Mononuclear cell (primary cell): ENCODE measurements around the gene NR5A2. TPM values are rescaled to one million over a fixed set of nuclear protein-coding genes. Genes with fewer than 3 reads are reported as not detected.
"Not testable (repeated sequence)": the region's sequence is repeated elsewhere in the genome, so short reads cannot be mapped to it uniquely, and the experiment has no call there.

Source experiments
- H3K27me3 ChIP-seq: 2 replicates; pipeline ENCODE4 v1.6.0; 2011; ENCODE audit warnings: low read length, control low read depth; ENCODE audit not compliant: insufficient read depth
- H3K4me1 ChIP-seq: 2 replicates; pipeline ENCODE4 v1.5.1; 2011; ENCODE audit warnings: mild to moderate bottlenecking, low read length, control low read depth; ENCODE audit not compliant: insufficient read depth
- H3K4me3 ChIP-seq: 2 replicates; pipeline ENCODE4 v1.5.1; 2011; ENCODE audit warnings: mild to moderate bottlenecking, low read length, moderate library complexity
- H3K9me3 ChIP-seq: 2 replicates; pipeline ENCODE4 v1.5.1; 2011; ENCODE audit warnings: low read depth, mild to moderate bottlenecking, control low read depth, low read length
- total RNA-seq: library from RNA; depleted of rRNA; stranded (reverse); fragments of >200 nt; gene quantifications from one replicate; pipeline ENCODE4 v1.2.3, GENCODE V29; 2012

Gene NR5A2
- total RNA-seq, 1 donor = not detected

GRCh38 chr1:200173097-200173618 is 145.6 kb downstream of the NR5A2 start:
- no peak overlapping the region for H3K4me3 ChIP-seq

DNA sequence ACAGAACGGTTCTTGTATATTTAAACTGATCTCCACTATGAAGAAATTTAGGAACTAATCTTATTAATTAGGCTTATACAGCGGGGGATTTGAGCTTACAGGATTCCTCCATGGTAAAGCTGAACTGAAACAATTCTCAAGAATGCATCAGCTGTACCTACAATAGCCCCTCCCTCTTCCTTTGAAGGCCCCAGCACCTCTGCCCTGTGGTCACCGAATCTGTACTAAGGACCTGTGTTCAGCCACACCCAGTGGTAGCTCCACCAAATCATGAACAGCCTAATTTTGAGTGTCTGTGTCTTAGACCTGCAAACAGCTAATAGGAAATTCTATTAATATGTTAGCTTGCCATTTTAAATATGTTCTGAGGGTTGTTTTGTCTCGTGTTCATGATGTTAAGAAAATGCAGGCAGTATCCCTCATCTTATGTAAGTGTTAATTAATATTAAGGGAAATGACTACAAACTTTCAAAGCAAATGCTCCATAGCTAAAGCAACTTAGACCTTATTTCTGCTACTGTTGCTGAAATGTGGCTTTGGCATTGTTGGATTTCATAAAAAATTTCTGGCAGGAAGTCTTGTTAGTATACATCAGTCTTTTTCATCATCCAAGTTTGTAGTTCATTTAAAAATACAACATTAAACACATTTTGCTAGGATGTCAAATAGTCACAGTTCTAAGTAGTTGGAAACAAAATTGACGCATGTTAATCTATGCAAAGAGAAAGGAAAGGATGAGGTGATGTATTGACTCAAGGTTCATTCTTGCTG is 147.2 kb downstream of the NR5A2 start:
- Histone ChIP-seq H3K4me1 (no peaks in the 10 kb centered on the region), H3K9me3 (no peaks in the 10 kb centered on the region), H3K27me3 (no peaks in the 10 kb centered on the region), H3K4me3 (no peak overlapping the region)

More at GRCh38 chr1:200173097-200173618, 145.6 kb downstream of the NR5A2 start:
- H3K9me3 ChIP-seq = no peaks in the 10 kb centered on the region
- no peaks in the 10 kb centered on the region for H3K27me3 ChIP-seq
- no peaks in the 10 kb centered on the region for H3K4me1 ChIP-seq

- Histone ChIP-seq H3K4me1 (no peaks in the 10 kb centered on the region), H3K9me3 (no peaks in the 10 kb centered on the region), H3K27me3 (no peaks in the 10 kb centered on the region), H3K4me3 (no peak overlapping the region)
Observed at GRCh38 chr1:200176181-200176580, 148.7 kb downstream of the NR5A2 start.

GRCh38 chr1:200176798-200177197 is 149.3 kb downstream of the NR5A2 start:
- no peaks in the 10 kb centered on the region for H3K27me3 ChIP-seq
- no peaks in the 10 kb centered on the region for H3K9me3 ChIP-seq
- no peaks in the 10 kb centered on the region for H3K4me1 ChIP-seq
- H3K4me3 ChIP-seq = no peak overlapping the region

- Histone ChIP-seq H3K4me3 (no peak overlapping the region), H3K4me1 (no peaks in the 10 kb centered on the region), H3K9me3 (no peaks in the 10 kb centered on the region), H3K27me3 (no peaks in the 10 kb centered on the region)
Observed at GRCh38 chr1:200178340-200178739, 150.8 kb downstream of the NR5A2 start.

DNA sequence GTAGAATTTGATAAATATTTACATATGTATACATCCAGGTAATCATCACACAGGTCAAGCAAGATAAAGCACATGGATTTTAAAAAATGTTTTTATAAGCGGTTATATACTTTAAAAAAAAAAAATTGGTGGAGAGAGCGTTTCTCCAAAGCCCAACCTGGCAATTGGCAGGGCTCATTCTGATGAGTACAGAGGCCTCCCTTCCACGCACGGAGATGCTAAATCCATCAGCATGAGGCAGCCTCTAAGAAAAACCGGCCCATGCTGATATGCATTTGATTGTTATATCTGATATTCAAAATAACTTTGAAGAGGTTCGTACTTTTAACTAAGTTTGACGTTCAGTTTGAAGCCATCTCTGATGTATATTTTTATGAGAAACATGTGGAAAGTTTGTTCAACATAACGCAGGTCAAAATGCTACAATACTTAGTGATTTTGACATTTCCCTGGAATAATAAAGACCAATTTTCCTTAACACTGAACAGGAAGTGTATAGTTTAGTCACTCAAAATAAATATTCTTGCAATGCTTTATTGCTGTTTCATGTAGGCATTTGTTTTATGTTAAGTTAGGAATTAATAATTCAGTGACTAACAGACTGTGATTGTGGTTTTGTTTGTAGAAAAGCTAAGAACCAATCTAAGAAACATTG is 151.7 kb downstream of the NR5A2 start:
- Histone ChIP-seq H3K9me3 (no peaks in the 10 kb centered on the region), H3K4me1 (peaks cover 6% of the 10 kb centered on the region), H3K4me3 (no peak overlapping the region), H3K27me3 (no peaks in the 10 kb centered on the region)

DNA sequence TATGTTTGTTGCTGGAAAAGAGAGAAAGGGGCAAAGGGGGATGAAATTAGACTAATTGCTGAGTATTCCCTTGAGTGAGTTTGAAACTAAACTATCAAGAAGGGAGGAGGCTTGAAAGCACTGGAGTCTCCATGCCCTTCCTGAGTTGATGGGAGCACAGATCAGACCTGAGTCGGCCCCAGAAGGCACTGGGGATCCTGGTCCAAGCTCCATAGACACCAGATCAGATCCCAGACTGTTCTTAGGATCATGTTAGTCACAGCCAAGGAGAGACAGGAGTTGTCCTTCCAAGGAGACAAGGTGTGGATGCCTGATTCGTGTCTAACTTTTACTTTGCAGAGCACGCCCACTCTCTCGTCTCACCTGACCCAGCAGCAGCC is 152.3 kb downstream of the NR5A2 start:
- no peaks in the 10 kb centered on the region for H3K9me3 ChIP-seq
- H3K4me1 ChIP-seq = peaks cover 11% of the 10 kb centered on the region
- H3K4me3 ChIP-seq = no peak overlapping the region
- H3K27me3 ChIP-seq = no peaks in the 10 kb centered on the region

DNA sequence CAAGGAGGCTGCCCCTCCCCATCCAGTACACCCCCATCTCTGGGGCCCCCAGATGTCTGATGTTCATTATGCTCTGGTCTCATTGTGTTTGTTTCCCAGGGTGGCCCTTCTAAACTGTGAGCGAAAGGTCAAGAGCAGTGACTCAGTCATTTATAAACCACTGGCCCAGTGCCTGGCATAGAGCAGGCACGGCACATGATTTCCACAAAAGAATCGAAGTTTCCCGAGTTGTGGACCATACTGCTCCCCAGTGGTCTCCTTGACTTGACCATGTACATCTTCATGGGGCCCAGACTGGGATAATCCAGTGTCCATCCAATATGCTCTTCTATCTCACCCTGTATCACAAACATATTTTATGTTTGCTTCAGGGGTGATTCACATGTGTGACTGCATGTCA is 153.3 kb downstream of the NR5A2 start:
- Histone ChIP-seq H3K4me1 (peaks cover 17% of the 10 kb centered on the region), H3K27me3 (no peaks in the 10 kb centered on the region), H3K4me3 (no peak overlapping the region), H3K9me3 (no peaks in the 10 kb centered on the region)

GRCh38 chr1:200181861-200182260 is 154.4 kb downstream of the NR5A2 start:
- H3K27me3 ChIP-seq = no peaks in the 10 kb centered on the region
- peaks cover 17% of the 10 kb centered on the region for H3K4me1 ChIP-seq
- H3K9me3 ChIP-seq = no peaks in the 10 kb centered on the region
- H3K4me3 ChIP-seq = no peak overlapping the region

GRCh38 chr1:200182701-200183100 is 155.2 kb downstream of the NR5A2 start:
- H3K9me3 ChIP-seq = no peaks in the 10 kb centered on the region
- H3K4me1 ChIP-seq = peaks cover 17% of the 10 kb centered on the region
- no peak overlapping the region for H3K4me3 ChIP-seq
- no peaks in the 10 kb centered on the region for H3K27me3 ChIP-seq

GRCh38 chr1:200183637-200184036 is 156.1 kb downstream of the NR5A2 start:
- Histone ChIP-seq H3K9me3 (no peaks in the 10 kb centered on the region), H3K4me3 (no peak overlapping the region), H3K27me3 (no peaks in the 10 kb centered on the region), H3K4me1 (peaks cover 17% of the 10 kb centered on the region)

- peaks cover 17% of the 10 kb centered on the region for H3K4me1 ChIP-seq
- H3K9me3 ChIP-seq = no peaks in the 10 kb centered on the region
- no peaks in the 10 kb centered on the region for H3K27me3 ChIP-seq
- H3K4me3 ChIP-seq = no peak overlapping the region
Observed at GRCh38 chr1:200184196-200184595, 156.7 kb downstream of the NR5A2 start.

DNA sequence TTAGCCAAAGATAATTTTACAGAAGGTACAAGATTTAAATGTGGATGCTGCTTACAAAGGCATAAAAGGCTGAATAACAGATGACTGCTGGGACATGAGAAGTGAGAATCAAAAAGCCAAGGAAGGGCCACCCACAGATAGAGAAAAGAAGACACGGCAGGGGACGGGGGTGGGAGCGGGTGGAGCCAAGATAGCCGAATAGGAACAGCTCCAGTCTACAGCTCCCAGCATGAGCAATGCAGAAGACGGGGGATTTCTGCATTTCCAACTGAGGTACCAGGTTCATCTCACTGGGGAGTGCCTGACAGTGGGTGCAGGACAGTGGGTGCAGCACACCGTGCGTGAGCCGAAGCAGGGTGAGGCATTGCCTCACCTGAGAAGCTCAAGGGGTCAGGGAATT is 157.7 kb downstream of the NR5A2 start:
- H3K27me3 ChIP-seq, H3K9me3 ChIP-seq, H3K4me3 ChIP-seq: not testable (repeated sequence)
- H3K4me1 ChIP-seq = peaks cover 17% of the 10 kb centered on the region

GRCh38 chr1:200187332-200187731 is 159.8 kb downstream of the NR5A2 start:
- not testable (repeated sequence) for H3K27me3 ChIP-seq, H3K4me3 ChIP-seq, H3K9me3 ChIP-seq
- H3K4me1 ChIP-seq = peaks cover 17% of the 10 kb centered on the region

DNA sequence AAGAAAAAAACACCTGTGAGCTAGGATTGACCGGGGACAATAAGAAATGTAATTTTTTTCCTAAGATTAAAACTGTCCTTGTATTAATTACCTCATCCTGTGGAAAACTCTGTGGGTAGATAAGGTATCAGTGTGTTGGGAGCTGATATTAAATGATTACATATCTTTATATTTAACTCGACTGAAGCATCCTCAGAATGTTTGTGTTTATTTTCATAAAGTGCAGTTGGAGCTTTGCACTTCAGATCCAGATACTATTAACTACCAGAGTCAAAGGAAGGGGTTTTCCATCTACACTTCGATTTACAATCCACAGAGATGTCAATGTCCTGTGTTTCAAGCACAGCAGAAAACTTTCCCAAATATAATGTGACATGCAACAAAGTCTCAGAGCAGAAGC is 164.5 kb downstream of the NR5A2 start:
- Histone ChIP-seq H3K9me3 (no peaks in the 10 kb centered on the region), H3K4me3 (no peak overlapping the region), H3K27me3 (no peaks in the 10 kb centered on the region), H3K4me1 (no peaks in the 10 kb centered on the region)

GRCh38 chr1:200194477-200194876 is 167.0 kb downstream of the NR5A2 start:
- Histone ChIP-seq H3K9me3 (no peaks in the 10 kb centered on the region), H3K4me1 (no peaks in the 10 kb centered on the region), H3K27me3 (no peaks in the 10 kb centered on the region), H3K4me3 (no peak overlapping the region)
